Nephron progenitor cell (in vitro differentiated cells): Measurements from ENCODE around the gene SNAI3.
A peak's percentile ranks its signal among the peaks of the same experiment; 100 is the strongest.

ENCODE experiments used
- DNase-seq: peaks from one replicate; pipeline ENCODE4 v3.0.0; 2021
- H3K27ac Mint-ChIP-seq: 2 replicates; pipeline ENCODE4 v1.8.0; 2021; ENCODE audit warnings: mild to moderate bottlenecking, moderate library complexity, mixed read lengths
- H3K27me3 Mint-ChIP-seq: 2 replicates; pipeline ENCODE4 v1.8.0; 2021; ENCODE audit warnings: mild to moderate bottlenecking, low read depth, mixed read lengths; ENCODE audit not compliant: poor library complexity
- H3K36me3 Mint-ChIP-seq: 2 replicates; pipeline ENCODE4 v1.8.0; 2021; ENCODE audit warnings: low read depth, mixed read lengths
- H3K4me1 Mint-ChIP-seq: 2 replicates; pipeline ENCODE4 v1.8.0; 2021; ENCODE audit warnings: mixed read lengths
- H3K4me3 Mint-ChIP-seq: 2 replicates; pipeline ENCODE4 v1.8.0; 2021; ENCODE audit warnings: mild to moderate bottlenecking, moderate library complexity, mixed read lengths
- H3K9me3 Mint-ChIP-seq: 2 replicates; pipeline ENCODE4 v1.8.0; 2021; ENCODE audit warnings: mild to moderate bottlenecking, moderate library complexity, mixed read lengths
- CTCF ChIP-seq: fragments of 200-600 bp; sonication (generic); IDR thresholded peaks from 2 replicates; pipeline ENCODE4 v1.5.0; 2021; ENCODE audit warnings: antibody characterized with exemption

SNAI3 gene

DNA sequence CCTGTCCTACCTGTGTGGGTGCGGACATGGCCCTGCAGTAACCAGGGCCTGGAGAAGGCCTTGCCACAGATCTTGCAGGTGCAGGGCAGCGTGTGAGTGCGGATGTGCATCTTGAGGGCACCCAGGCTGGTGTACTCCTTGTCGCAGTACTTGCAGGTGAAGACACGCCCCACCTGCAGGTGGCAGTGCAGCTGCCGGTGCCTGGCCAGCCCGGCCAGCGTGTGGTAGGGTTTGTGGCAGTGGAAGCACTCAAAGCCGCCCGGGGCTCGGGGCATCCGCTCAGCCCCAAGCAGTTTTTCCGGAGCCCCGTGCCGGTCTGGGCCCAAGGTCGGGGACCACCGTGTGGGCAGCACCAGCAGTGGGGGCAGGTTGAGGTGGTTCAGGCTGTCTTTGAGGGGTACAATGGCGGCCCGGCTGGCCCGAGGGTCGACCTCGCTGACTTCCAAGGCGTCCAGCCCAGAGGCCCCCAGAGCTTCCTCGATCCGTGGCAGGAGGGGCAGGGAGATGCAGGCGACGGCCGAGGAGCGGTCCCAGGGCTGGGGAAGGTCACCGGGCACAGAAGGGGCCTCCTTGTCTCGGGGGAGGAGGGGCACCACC lies 5.1 kb downstream of the SNAI3 start:
- Mint-ChIP-seq H3K4me3 (no peak overlapping the region), H3K27me3 (peaks cover 43% of the 10 kb centered on the region), H3K36me3 (no peaks in the 10 kb centered on the region), H3K27ac (no peak overlapping the region), H3K9me3 (no peaks in the 10 kb centered on the region), H3K4me1 (peaks cover 18% of the 10 kb centered on the region)
- DNase-seq = no peak
- peak; percentile 17 for TF ChIP-seq CTCF

GRCh38 chr16:88680554-88681083 lies 5.7 kb downstream of the SNAI3 start:
- TF ChIP-seq CTCF = no peak
- no peak for DNase-seq
- Mint-ChIP-seq H3K27me3 (peaks cover 38% of the 10 kb centered on the region), H3K4me3 (no peak overlapping the region), H3K27ac (no peak overlapping the region), H3K9me3 (no peaks in the 10 kb centered on the region), H3K36me3 (no peaks in the 10 kb centered on the region), H3K4me1 (peaks cover 18% of the 10 kb centered on the region)

DNA sequence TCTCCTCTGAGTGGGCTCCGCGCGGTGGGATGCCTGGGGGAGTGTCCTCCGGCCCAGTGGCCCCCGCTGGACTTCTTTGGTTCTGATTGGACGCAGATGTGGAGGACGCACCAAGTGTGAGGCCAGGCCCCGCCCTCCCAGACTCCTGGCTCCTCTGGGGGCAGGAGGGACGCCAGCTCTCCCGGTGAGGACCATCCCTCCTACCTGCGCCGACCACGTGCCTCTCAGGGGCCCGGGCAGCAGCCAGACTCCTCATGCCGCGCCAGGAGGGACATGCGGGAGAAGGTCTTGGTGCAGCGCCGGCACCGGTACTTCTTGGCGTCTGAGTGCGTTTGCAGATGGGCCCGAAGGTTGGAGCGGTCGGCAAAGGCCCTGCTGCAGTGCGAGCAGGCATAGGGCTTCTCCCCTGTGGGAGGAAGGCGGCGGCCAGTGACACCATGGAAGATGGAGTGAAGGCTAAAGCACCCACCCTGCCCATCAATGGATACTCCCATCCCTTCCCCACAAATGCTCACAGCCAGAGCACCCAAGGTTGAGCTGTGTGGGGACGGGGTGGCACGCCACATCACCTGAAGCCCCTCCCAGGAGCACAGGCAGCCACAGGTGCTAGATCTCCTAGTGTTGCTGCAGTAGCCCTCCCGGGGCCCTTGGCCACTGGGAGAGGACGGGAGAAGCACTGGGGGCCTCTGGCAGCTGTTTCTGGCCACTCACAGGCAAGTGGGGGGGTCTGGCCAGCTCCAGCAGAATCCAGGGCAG lies 7.9 kb downstream of the SNAI3 start:
- no peak overlapping the region for H3K27ac Mint-ChIP-seq
- no peaks in the 10 kb centered on the region for H3K36me3 Mint-ChIP-seq
- no peak overlapping the region for H3K4me3 Mint-ChIP-seq
- no peak for DNase-seq
- H3K4me1 Mint-ChIP-seq = peaks cover 5% of the 10 kb centered on the region
- no peak for TF ChIP-seq CTCF
- peaks cover 16% of the 10 kb centered on the region for H3K27me3 Mint-ChIP-seq
- H3K9me3 Mint-ChIP-seq = no peaks in the 10 kb centered on the region

DNA sequence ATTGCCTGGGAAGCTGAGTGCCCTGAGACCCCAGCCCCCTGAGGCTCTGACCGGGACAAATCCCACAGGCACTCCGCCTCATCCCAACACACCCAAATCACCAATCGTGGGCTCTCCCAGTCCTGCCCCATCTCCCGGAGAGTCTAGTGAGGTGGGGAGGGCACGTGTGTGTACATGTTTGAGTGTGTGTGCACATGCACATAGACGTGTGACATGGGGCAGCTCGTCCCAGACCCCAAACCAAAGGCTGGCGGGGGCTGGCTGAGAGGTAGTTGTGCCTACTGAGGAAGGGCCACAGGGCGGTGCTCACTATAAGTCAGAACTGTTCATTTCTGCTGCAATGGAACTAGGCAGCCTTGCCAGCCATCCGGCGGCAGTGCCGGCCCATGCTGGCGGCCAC lies 8.6 kb downstream of the SNAI3 start:
- DNase-seq = no peak
- H3K27ac Mint-ChIP-seq = no peak overlapping the region
- no peaks in the 10 kb centered on the region for H3K9me3 Mint-ChIP-seq
- no peak overlapping the region for H3K4me3 Mint-ChIP-seq
- H3K27me3 Mint-ChIP-seq = peaks cover 12% of the 10 kb centered on the region
- H3K36me3 Mint-ChIP-seq = no peaks in the 10 kb centered on the region
- peaks cover 5% of the 10 kb centered on the region for H3K4me1 Mint-ChIP-seq
- no peak for TF ChIP-seq CTCF

DNA sequence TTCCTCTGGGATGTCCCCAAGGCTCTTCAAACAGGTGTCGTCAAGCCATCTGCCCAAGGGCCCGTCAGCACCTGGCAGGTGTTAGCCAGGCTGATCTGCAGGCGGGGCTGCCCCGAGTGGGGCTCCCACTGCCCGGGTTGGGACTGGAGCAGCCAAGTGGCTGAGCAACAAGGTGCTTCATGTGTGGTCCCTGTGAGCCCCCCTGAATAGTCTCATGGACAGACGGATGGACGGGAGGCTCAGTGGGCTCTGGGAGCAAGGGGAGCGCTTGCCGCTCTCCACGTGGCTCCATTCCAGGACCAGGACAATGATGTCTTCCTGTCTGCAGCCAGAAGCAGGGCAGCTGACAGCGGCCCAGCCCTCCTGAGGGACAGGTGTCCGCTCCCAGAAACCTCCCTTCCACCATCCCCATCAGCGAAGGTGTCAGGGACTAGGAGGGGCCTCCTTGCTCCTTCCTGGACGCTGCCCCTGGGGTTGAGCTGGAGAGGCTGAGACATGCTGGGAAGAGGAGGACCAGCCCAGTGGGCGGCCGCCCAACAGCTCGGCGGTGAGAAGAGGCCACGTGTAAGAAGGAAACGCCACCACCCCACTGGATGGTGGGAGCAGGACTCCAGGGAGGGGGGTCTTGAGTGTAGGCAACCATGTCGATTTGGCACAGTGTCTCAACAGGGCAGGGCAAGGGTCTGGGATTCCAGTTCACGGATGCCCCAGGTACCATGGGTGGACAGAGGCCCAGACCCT lies 9.6 kb downstream of the SNAI3 start:
- Mint-ChIP-seq H3K36me3 (no peaks in the 10 kb centered on the region), H3K27me3 (peaks cover 1% of the 10 kb centered on the region), H3K4me3 (no peak overlapping the region), H3K4me1 (no peaks in the 10 kb centered on the region), H3K27ac (no peak overlapping the region), H3K9me3 (no peaks in the 10 kb centered on the region)
- no peak for DNase-seq
- no peak for TF ChIP-seq CTCF
